D721Med (cell line): ENCODE data around the gene CDK4.

Experiments used
- DNase-seq: peaks from one replicate; pipeline ENCODE4 v3.0.0; 2011; ENCODE audit warnings: low spot score; ENCODE audit not compliant: insufficient read length
- FAIRE-seq: peaks from 2 replicates; lab custom pipeline; 2011; peaks lifted over from hg19 to GRCh38; lab: Jason Lieb, UNC
- CTCF ChIP-seq: IDR thresholded peaks from 2 replicates; pipeline ENCODE4 v1.5.1; 2012; ENCODE audit warnings: mild to moderate bottlenecking, control low read depth; ENCODE audit not compliant: insufficient read depth; ENCODE audit errors: missing control alignments

The CDK4 gene

DNA sequence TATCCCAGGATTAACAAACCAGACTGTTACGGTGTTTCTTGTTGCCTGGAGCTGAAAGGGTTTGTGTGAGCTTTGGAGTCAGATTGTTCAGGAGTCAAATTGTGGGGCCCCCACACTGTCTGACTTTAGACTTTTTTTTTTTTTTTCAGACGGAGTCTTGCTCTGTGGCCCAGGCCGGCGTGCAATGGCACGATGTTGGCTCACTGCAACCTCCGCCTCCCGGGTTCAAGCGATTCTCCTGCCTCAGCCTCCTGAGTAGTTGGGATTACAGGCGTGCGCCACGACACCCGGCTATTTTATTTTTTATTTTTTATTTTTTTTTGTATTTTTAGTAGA, 31.3 kb upstream of the CDK4 start:
- DNase-seq (no peak), FAIRE-seq (no peak)
- no peak for TF ChIP-seq CTCF

DNA sequence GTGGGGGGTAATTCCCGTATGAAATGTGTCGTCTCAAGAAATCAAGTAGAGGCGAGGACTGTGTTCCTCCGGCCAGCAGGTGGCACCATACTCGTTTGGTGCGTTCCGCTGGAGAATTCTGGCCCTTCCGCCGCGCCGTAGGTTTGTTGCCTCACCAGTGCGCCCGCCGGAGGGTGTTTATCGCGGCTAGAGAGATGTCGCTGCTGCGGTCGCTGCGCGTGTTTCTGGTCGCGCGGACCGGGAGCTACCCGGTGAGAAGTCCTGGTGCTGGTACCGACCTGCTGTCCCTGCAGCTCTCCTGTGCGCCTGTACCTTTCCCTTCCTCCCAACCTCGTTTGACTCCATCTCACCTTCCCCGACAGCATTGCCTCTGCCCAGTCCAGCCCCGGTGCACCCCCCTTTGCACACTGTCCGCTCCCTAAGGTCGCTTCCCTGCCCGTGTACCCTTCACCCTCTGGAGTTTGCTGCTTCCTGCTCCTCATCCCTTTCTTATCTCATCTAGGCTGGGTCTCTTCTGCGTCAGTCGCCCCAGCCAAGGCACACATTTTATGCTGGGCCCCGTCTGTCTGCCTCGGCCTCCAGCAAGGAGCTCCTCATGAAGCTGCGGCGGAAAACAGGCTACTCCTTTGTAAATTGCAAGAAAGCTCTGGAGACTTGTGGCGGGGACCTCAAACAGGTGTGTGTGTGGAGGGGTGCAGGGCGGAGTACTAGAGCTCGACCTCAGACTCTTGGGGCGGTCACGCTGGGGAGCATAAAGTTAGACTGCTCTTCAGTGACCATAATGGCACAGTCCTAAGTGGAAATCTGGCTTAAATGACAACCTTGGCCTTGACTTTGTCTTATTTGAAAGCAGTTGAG, 30.7 kb upstream of the CDK4 start, which contains the start of gene TSFM:
TSS of gene TSFM (plus strand) at position 180 of the 858 bp plus-strand sequence. CDS start at position 195, 15 bp downstream.
- DNase-seq (peak; percentile 63), FAIRE-seq (no peak)
- TF ChIP-seq CTCF = peak; percentile 95

GRCh38 chr12:57782243-57782607, 30.1 kb upstream of the CDK4 start:
- TF ChIP-seq CTCF = no peak
- DNase-seq (no peak), FAIRE-seq (no peak)

- DNase-seq = no peak
- FAIRE-seq = no peak
- no peak for TF ChIP-seq CTCF
These were observed 29.7 kb upstream of the CDK4 start for GRCh38 chr12:57781801-57782200.

GRCh38 chr12:57781244-57781643, 29.1 kb upstream of the CDK4 start:
- no peak for FAIRE-seq
- DNase-seq = no peak
- TF ChIP-seq CTCF = no peak

DNA sequence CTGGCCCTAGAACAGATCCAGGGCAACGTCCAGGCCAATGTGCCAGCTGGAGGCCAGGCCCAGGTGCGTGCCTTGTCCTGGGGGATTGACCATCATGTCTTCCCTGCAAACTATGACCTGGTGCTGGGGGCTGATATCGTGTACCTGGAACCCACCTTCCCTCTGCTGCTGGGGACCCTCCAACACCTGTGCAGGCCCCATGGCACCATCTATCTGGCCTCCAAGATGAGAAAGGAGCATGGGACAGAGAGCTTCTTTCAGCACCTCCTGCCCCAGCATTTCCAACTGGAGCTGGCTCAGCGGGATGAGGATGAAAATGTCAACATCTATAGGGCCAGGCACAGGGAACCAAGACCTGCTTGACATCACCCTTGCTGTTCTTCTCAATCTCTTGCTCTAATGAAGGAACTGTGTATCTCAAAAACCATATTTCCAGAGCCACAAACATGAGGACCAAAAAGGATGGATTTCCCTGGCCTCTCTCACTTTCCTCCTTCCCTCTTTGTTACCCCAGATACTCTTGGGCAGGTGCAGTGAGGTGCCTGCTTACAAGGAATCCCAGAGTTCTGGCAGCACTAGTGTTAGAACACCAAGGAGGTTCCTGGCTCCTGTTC, 28.3 kb upstream of the CDK4 start:
- FAIRE-seq (no peak), DNase-seq (no peak)
- no peak for TF ChIP-seq CTCF

DNA sequence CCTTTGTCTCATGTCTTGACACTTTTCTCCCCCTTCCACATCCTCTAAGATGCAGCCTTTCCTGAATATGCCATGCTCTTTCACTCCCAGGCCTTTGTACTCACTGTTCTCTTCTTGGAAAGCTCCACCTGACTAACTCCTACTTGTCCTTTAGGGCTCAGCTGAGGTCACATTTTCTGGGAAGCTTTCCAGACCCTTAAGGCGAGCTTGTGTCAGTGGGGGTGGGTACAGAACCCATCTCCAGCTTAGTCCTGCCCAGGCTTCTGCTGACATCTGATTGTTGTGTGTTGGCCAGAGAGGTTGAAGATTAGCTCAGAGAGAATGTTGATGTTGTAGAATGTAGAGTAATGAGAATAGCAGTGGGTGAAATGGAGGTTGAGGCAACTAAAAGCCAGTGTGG, 27.6 kb upstream of the CDK4 start:
- TF ChIP-seq CTCF = no peak
- FAIRE-seq = no peak
- no peak for DNase-seq
